ENCODE results near the gene PARN.
"Not testable (repeated sequence)": the region's sequence is repeated elsewhere in the genome, so short reads cannot be mapped to it uniquely, and the experiment has no call there.

Gene PARN

GRCh38 chr16:14641206-14641605 is 11.1 kb upstream of the PARN start:
- Histone ChIP-seq H3K27me3 (ENCODE audit: control insufficient read depth, low read length) (no peaks in the 10 kb centered on the region), H3F3A (ENCODE audit: control insufficient read depth, insufficient read depth) (no peaks in the 10 kb centered on the region), H3K36me3 (ENCODE audit: control insufficient read depth, low read length) (peaks cover 86% of the 10 kb centered on the region), H4K20me1 (ENCODE audit: control insufficient read depth, insufficient read depth, low read depth, low read length) (peaks cover 15% of the 10 kb centered on the region), H3K27ac (ENCODE audit: low read depth, low read length) (no peak overlapping the region), H3K4me1 (ENCODE audit: control insufficient read depth, low read length) (no peaks in the 10 kb centered on the region), H3K4me3 (ENCODE audit: low read length) (no peak overlapping the region), H3K9me3 (ENCODE audit: control insufficient read depth, insufficient read depth, low read length) (no peaks in the 10 kb centered on the region), H3K4me2 (ENCODE audit: low read length) (no peak overlapping the region), H3K9me2 (replicated peaks; ENCODE audit: control insufficient read depth, low read length) (no peaks in the 10 kb centered on the region), H3K79me2 (ENCODE audit: control insufficient read depth, low read length) (peaks cover 100% of the 10 kb centered on the region)
- TF ChIP-seq, protein P1, sequence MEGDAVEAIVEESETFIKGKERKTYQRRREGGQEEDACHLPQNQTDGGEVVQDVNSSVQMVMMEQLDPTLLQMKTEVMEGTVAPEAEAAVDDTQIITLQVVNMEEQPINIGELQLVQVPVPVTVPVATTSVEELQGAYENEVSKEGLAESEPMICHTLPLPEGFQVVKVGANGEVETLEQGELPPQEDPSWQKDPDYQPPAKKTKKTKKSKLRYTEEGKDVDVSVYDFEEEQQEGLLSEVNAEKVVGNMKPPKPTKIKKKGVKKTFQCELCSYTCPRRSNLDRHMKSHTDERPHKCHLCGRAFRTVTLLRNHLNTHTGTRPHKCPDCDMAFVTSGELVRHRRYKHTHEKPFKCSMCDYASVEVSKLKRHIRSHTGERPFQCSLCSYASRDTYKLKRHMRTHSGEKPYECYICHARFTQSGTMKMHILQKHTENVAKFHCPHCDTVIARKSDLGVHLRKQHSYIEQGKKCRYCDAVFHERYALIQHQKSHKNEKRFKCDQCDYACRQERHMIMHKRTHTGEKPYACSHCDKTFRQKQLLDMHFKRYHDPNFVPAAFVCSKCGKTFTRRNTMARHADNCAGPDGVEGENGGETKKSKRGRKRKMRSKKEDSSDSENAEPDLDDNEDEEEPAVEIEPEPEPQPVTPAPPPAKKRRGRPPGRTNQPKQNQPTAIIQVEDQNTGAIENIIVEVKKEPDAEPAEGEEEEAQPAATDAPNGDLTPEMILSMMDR (IDR thresholded peaks at IDR 0.05; ENCODE audit: low read depth, low read length, poor library complexity, severe bottlenecking) = no peak
- TF ChIP-seq EZH2phosphoT487 (IDR thresholded peaks at IDR 0.05; ENCODE audit: borderline replicate concordance, low read length) = no peak

DNA sequence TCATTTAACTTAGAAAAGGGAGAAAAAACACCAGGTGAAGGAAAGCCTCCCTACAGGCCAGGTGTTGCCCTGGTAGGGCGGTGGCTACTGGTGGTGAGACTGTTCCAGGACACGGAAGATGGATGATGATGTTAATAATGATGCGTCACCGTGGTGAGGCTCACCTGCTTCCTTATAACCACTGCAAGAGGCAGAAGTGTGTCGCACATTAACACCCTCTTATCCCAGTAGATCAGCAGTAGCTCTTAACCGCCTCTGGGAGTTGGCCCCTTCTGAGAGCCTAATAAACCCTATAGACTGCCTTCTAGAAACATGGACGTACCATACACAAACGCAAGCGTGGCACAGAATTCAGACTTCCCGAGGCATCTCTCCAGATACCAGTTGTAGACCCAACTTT is 10.5 kb upstream of the PARN start:
- H3K4me1 ChIP-seq (ENCODE audit: control insufficient read depth, low read length) = peaks cover 2% of the 10 kb centered on the region; the same call in 1 of the 2 replicates
- H3K79me2 ChIP-seq (ENCODE audit: control insufficient read depth, low read length) = peaks cover 100% of the 10 kb centered on the region
- no peaks in the 10 kb centered on the region for H3K9me2 ChIP-seq (replicated peaks; ENCODE audit: control insufficient read depth, low read length)
- peaks cover 20% of the 10 kb centered on the region for H4K20me1 ChIP-seq (ENCODE audit: control insufficient read depth, insufficient read depth, low read depth, low read length)
- no peaks in the 10 kb centered on the region for H3K27me3 ChIP-seq (ENCODE audit: control insufficient read depth, low read length)
- no peaks in the 10 kb centered on the region for H3K9me3 ChIP-seq (ENCODE audit: control insufficient read depth, insufficient read depth, low read length)
- H3K27ac ChIP-seq (ENCODE audit: low read depth, low read length) = no peak overlapping the region
- TF ChIP-seq, protein P1 (IDR thresholded peaks at IDR 0.05; ENCODE audit: low read depth, low read length, poor library complexity, severe bottlenecking) = no peak
- TF ChIP-seq EZH2phosphoT487 (IDR thresholded peaks at IDR 0.05; ENCODE audit: borderline replicate concordance, low read length) = no peak
- no peak overlapping the region for H3K4me2 ChIP-seq (ENCODE audit: low read length)
- H3K36me3 ChIP-seq (ENCODE audit: control insufficient read depth, low read length) = peaks cover 85% of the 10 kb centered on the region
- no peak overlapping the region for H3K4me3 ChIP-seq (ENCODE audit: low read length)
- H3F3A ChIP-seq (ENCODE audit: control insufficient read depth, insufficient read depth) = no peaks in the 10 kb centered on the region

GRCh38 chr16:14636951-14637240 is 6.8 kb upstream of the PARN start:
- Histone ChIP-seq H3K36me3 (ENCODE audit: control insufficient read depth, low read length) (peaks cover 71% of the 10 kb centered on the region), H3K79me2 (ENCODE audit: control insufficient read depth, low read length) (peaks cover 98% of the 10 kb centered on the region), H3K4me1 (ENCODE audit: control insufficient read depth, low read length) (peaks cover 21% of the 10 kb centered on the region), H4K20me1 (ENCODE audit: control insufficient read depth, insufficient read depth, low read depth, low read length) (peaks cover 35% of the 10 kb centered on the region)
- H3K27me3 ChIP-seq (ENCODE audit: control insufficient read depth, low read length); H3K9me3 ChIP-seq (ENCODE audit: control insufficient read depth, insufficient read depth, low read length); H3K9me2 ChIP-seq (replicated peaks; ENCODE audit: control insufficient read depth, low read length); H3K4me3 ChIP-seq (ENCODE audit: low read length); H3K27ac ChIP-seq (ENCODE audit: low read depth, low read length); H3F3A ChIP-seq (ENCODE audit: control insufficient read depth, insufficient read depth); H3K4me2 ChIP-seq (ENCODE audit: low read length): not testable (repeated sequence)

DNA sequence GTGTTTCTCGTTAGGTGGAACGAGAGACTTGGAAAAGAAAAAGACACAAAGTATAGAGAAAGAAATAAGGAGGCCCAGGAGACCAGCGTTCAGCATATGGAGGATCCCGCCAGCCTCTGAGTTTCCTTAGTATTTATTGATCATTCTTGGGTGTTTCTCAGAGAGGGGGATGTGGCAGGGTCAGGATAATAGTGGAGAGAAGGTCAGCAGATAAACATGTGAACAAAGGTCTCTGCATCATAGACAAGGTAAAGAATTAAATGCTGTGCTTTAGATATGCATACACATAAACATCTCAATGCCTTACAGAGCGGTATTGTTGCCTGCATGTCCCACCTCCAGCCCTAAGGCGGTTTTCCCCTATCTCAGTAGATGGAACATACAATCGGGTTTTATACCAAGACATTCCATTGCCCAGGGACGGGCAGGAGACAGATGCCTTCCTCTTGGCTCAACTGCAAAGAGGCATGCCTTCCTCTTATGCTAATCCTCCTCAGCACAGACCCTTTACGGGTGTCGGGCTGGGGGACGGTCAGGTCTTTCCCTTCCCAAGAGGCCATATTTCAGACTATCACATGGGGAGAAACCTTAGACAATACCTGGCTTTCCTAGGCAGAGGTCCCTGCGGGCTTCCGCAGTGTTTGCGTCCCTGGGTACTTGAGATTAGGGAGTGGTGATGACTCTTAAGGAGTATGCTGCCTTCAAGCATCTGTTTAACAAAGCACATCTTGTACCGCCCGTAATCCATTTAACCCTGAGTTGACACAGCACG is 6.3 kb upstream of the PARN start:
- H3K27ac ChIP-seq (ENCODE audit: low read depth, low read length); H3K9me3 ChIP-seq (ENCODE audit: control insufficient read depth, insufficient read depth, low read length); H3K9me2 ChIP-seq (replicated peaks; ENCODE audit: control insufficient read depth, low read length); H3F3A ChIP-seq (ENCODE audit: control insufficient read depth, insufficient read depth); H3K27me3 ChIP-seq (ENCODE audit: control insufficient read depth, low read length); H3K4me2 ChIP-seq (ENCODE audit: low read length); H3K4me3 ChIP-seq (ENCODE audit: low read length): not testable (repeated sequence)
- Histone ChIP-seq H3K4me1 (ENCODE audit: control insufficient read depth, low read length) (peaks cover 27% of the 10 kb centered on the region), H4K20me1 (ENCODE audit: control insufficient read depth, insufficient read depth, low read depth, low read length) (peaks cover 35% of the 10 kb centered on the region), H3K79me2 (ENCODE audit: control insufficient read depth, low read length) (peaks cover 98% of the 10 kb centered on the region), H3K36me3 (ENCODE audit: control insufficient read depth, low read length) (peaks cover 70% of the 10 kb centered on the region)

Data from DOHH2 (cell line).